ENCODE measurements around the gene C16orf87. TPM values are rescaled to one million over a fixed set of nuclear protein-coding genes. Genes with fewer than 3 reads are reported as not detected.
"Not testable (repeated sequence)": the region's sequence is repeated elsewhere in the genome, so short reads cannot be mapped to it uniquely, and the experiment has no call there.

Gene C16orf87
- total RNA-seq, 1 experiment from 2014 or later, result 13.5 TPM

GRCh38 chr16:46788891-46789474 lies 42.0 kb downstream of the C16orf87 start:
- POLR2A ChIA-PET, result no interaction called here
- CTCF ChIA-PET, result interaction anchor here (0.6 to 1.6 kb wide), 2 partner anchors 12 to 116 kb away, joined by 5 to 6 read pairs; no protein-coding TSS in a partner anchor
- no TSS peak for BruUV-seq (replicated peaks)
- H3K27ac Mint-ChIP-seq (ENCODE audit: low read depth, unreplicated experiment), result no peak overlapping the region
- H3K4me3 Mint-ChIP-seq (ENCODE audit: unreplicated experiment), result no peak overlapping the region
- H3K36me3 Mint-ChIP-seq (ENCODE audit: insufficient read depth, unreplicated experiment), result peaks cover 7% of the 10 kb centered on the region
- no peaks in the 10 kb centered on the region for H3K27me3 Mint-ChIP-seq (ENCODE audit: insufficient read depth, unreplicated experiment)
- intact Hi-C loops (cut with micrococcal nuclease), result no loop called here
- no peak for TF ChIP-seq CTCF (IDR thresholded peaks at IDR 0.05; ENCODE audit: unreplicated experiment)
- no peak for DNase-seq (ENCODE audit: unreplicated experiment)
- peaks cover 6% of the 10 kb centered on the region for H3K9me3 Mint-ChIP-seq (ENCODE audit: unreplicated experiment)
- no peaks in the 10 kb centered on the region for H3K4me1 Mint-ChIP-seq (ENCODE audit: insufficient read depth, unreplicated experiment)

- BruUV-seq (replicated peaks), result no TSS peak
- CTCF ChIA-PET, result interaction anchor here (1.1 to 1.3 kb wide), 2 partner anchors 13 to 158 kb away, joined by 4 read pairs; no protein-coding TSS in a partner anchor
- H3K9me3 Mint-ChIP-seq (ENCODE audit: unreplicated experiment), result no peaks in the 10 kb centered on the region
- POLR2A ChIA-PET, result interaction anchor here (0.6 kb wide), 2 partner anchors 10 to 126 kb away, joined by 3 read pairs; no protein-coding TSS in a partner anchor
- no peak overlapping the region for H3K27ac Mint-ChIP-seq (ENCODE audit: low read depth, unreplicated experiment)
- no peak for TF ChIP-seq CTCF (IDR thresholded peaks at IDR 0.05; ENCODE audit: unreplicated experiment)
- intact Hi-C loops (cut with micrococcal nuclease), result no loop called here
- no peaks in the 10 kb centered on the region for H3K27me3 Mint-ChIP-seq (ENCODE audit: insufficient read depth, unreplicated experiment)
- peaks cover 7% of the 10 kb centered on the region for H3K36me3 Mint-ChIP-seq (ENCODE audit: insufficient read depth, unreplicated experiment)
- H3K4me3 Mint-ChIP-seq (ENCODE audit: unreplicated experiment), result no peak overlapping the region
- H3K4me1 Mint-ChIP-seq (ENCODE audit: insufficient read depth, unreplicated experiment), result no peaks in the 10 kb centered on the region
- DNase-seq (ENCODE audit: unreplicated experiment), result no peak
Measured at GRCh38 chr16:46787909-46788308, 43.1 kb downstream of the C16orf87 start.

GRCh38 chr16:46785076-46785845 lies 45.7 kb downstream of the C16orf87 start:
- Mint-ChIP-seq H3K27ac (ENCODE audit: low read depth, unreplicated experiment) (no peak overlapping the region), H3K4me1 (ENCODE audit: insufficient read depth, unreplicated experiment) (no peaks in the 10 kb centered on the region), H3K27me3 (ENCODE audit: insufficient read depth, unreplicated experiment) (no peaks in the 10 kb centered on the region), H3K4me3 (ENCODE audit: unreplicated experiment) (no peak overlapping the region), H3K9me3 (ENCODE audit: unreplicated experiment) (no peaks in the 10 kb centered on the region), H3K36me3 (ENCODE audit: insufficient read depth, unreplicated experiment) (peaks cover 6% of the 10 kb centered on the region)
- CTCF ChIA-PET, result interaction anchor here (0.6 to 1.4 kb wide), 5 partner anchors 8 to 98 kb away, joined by 3 to 5 read pairs (median 3); no protein-coding TSS in a partner anchor
- no TSS peak for BruUV-seq (replicated peaks)
- TF ChIP-seq CTCF (IDR thresholded peaks at IDR 0.05; ENCODE audit: unreplicated experiment), result no peak
- no peak for DNase-seq (ENCODE audit: unreplicated experiment)
- POLR2A ChIA-PET, result interaction anchor here (0.7 kb wide), 1 partner anchor 1708 kb away, joined by 3 read pairs; no protein-coding TSS in a partner anchor
- intact Hi-C loops (cut with micrococcal nuclease), result no loop called here

- ChIA-PET CTCF (interaction anchor here (0.6 to 1.4 kb wide), 4 partner anchors 16 to 1746 kb away, joined by 3 to 5 read pairs (median 4); no protein-coding TSS in a partner anchor), POLR2A (interaction anchor here (0.7 kb wide), 1 partner anchor 1709 kb away, joined by 3 read pairs; no protein-coding TSS in a partner anchor)
- H3K4me3 Mint-ChIP-seq (ENCODE audit: unreplicated experiment); H3K27ac Mint-ChIP-seq (ENCODE audit: low read depth, unreplicated experiment); intact Hi-C loops (cut with micrococcal nuclease); BruUV-seq (replicated peaks); DNase-seq (ENCODE audit: unreplicated experiment); H3K9me3 Mint-ChIP-seq (ENCODE audit: unreplicated experiment); H3K27me3 Mint-ChIP-seq (ENCODE audit: insufficient read depth, unreplicated experiment); H3K36me3 Mint-ChIP-seq (ENCODE audit: insufficient read depth, unreplicated experiment); H3K4me1 Mint-ChIP-seq (ENCODE audit: insufficient read depth, unreplicated experiment): not testable (repeated sequence)
Measured at GRCh38 chr16:46784569-46784968, 46.4 kb downstream of the C16orf87 start.
